Measurements from ENCODE around the gene TRPM6.
"Not testable (repeated sequence)": the region's sequence is repeated elsewhere in the genome, so short reads cannot be mapped to it uniquely, and the experiment has no call there.

The TRPM6 gene

GRCh38 chr9:74872619-74873233, 15.0 kb downstream of the TRPM6 start:
- no peak overlapping the region for H3K4me3 ChIP-seq (replicated peaks; ENCODE audit: low read depth, low read length)
- DNase-seq (ENCODE audit: extremely low read depth, low read depth), result no peak
- no peak for TF ChIP-seq CTCF (IDR thresholded peaks at IDR 0.05; ENCODE audit: low read depth, low read length, missing control alignments)

- TF ChIP-seq CTCF (IDR thresholded peaks at IDR 0.05; ENCODE audit: low read depth, low read length, missing control alignments), result no peak
- H3K4me3 ChIP-seq (replicated peaks; ENCODE audit: low read depth, low read length), result no peak overlapping the region
- DNase-seq (ENCODE audit: extremely low read depth, low read depth), result no peak
Observed at GRCh38 chr9:74867483-74867882, 20.2 kb downstream of the TRPM6 start.

GRCh38 chr9:74865177-74865576, 22.5 kb downstream of the TRPM6 start:
- TF ChIP-seq CTCF (IDR thresholded peaks at IDR 0.05; ENCODE audit: low read depth, low read length, missing control alignments), result no peak
- H3K4me3 ChIP-seq (replicated peaks; ENCODE audit: low read depth, low read length), result no peak overlapping the region
- no peak for DNase-seq (ENCODE audit: extremely low read depth, low read depth)

- H3K4me3 ChIP-seq (replicated peaks; ENCODE audit: low read depth, low read length), result no peak overlapping the region
- TF ChIP-seq CTCF (IDR thresholded peaks at IDR 0.05; ENCODE audit: low read depth, low read length, missing control alignments), result no peak
- DNase-seq (ENCODE audit: extremely low read depth, low read depth), result no peak
Observed at GRCh38 chr9:74861773-74862474, 25.8 kb downstream of the TRPM6 start.

GRCh38 chr9:74861071-74861470, 26.6 kb downstream of the TRPM6 start:
- no peak for TF ChIP-seq CTCF (IDR thresholded peaks at IDR 0.05; ENCODE audit: low read depth, low read length, missing control alignments)
- no peak overlapping the region for H3K4me3 ChIP-seq (replicated peaks; ENCODE audit: low read depth, low read length)
- DNase-seq (ENCODE audit: extremely low read depth, low read depth), result no peak

- H3K4me3 ChIP-seq (replicated peaks; ENCODE audit: low read depth, low read length); DNase-seq (ENCODE audit: extremely low read depth, low read depth): not testable (repeated sequence)
Observed at GRCh38 chr9:74860247-74860646, 27.5 kb downstream of the TRPM6 start.

GRCh38 chr9:74859786-74860185, 27.9 kb downstream of the TRPM6 start:
- H3K4me3 ChIP-seq (replicated peaks; ENCODE audit: low read depth, low read length), result no peak overlapping the region
- TF ChIP-seq CTCF (IDR thresholded peaks at IDR 0.05; ENCODE audit: low read depth, low read length, missing control alignments), result no peak
- no peak for DNase-seq (ENCODE audit: extremely low read depth, low read depth)

All from HFF-Myc (cell line).